Activated CD4-positive, CD25-positive, alpha-beta regulatory T cell treated with anti-CD3 and anti-CD28 coated beads, Interleukin-2, amount 50 U/mL, for 24 hours (primary cell): ENCODE results near the gene MYO1C.
"Not testable (repeated sequence)": the region's sequence is repeated elsewhere in the genome, so short reads cannot be mapped to it uniquely, and the experiment has no call there.

Experiments
- ATAC-seq, 2 donors: fragments of 150-1000 bp; cut with Tn5 transposase; one replicate each; pipeline ENCODE4 v1.10.0; 2021; ENCODE audit warnings: mild to moderate bottlenecking in 1 of 2, moderate library complexity in 1 of 2

Gene MYO1C

DNA sequence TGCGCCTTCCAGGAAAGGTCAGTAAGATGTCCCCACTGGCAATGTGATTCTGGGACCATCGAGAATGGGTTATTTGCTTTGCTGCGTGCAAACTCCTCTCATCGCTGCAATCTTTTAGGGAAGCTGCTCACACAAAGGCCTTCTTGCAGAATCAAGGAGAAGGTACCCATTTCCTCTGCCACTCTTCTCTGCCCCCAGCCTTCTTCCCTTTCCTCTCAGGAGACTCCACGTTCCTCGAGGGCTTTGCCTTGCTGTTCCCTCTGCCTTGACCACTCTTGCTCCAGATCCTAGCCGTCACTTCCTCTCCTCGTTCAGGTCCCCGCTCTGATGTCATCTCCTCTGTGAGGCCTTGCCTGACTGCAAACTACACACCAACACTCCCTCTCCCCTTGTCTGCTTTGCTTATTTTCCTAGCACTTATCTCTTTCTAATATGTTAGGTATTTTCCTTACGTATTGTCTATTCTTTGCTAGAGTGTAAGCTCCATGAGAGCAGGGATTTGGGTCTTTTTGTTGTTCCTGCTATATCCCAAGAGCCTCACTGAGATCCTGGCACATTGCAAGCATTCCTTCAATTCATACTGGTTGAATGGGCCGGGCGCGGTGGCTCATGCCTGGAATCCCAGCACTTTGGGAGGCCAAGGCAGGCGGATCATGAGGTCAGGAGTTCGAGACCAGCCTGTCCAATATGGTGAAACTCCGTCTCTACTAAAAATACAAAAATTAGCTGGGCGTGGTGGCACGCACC is 31.1 kb downstream of the MYO1C start:
- no peak for ATAC-seq

DNA sequence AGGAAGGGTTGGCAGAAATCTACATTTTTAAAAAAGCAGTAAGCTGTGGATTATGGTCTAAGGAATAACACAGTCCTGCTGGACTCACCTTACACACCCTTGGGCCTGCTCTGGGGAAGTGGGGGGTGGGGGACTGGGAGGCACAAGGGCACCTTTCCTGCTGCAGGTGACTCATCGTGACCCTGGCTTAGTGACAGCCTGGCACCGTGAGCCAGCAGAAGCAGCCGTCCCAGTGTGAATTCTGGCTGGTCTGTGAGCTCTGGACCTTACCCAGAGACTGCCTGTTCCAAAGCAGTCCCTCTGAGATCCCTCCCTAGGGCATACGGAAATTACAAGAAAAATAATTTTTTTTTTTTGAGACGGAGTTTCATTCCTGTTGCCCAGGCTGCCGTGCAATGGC is 32.3 kb downstream of the MYO1C start:
- no peak for ATAC-seq

DNA sequence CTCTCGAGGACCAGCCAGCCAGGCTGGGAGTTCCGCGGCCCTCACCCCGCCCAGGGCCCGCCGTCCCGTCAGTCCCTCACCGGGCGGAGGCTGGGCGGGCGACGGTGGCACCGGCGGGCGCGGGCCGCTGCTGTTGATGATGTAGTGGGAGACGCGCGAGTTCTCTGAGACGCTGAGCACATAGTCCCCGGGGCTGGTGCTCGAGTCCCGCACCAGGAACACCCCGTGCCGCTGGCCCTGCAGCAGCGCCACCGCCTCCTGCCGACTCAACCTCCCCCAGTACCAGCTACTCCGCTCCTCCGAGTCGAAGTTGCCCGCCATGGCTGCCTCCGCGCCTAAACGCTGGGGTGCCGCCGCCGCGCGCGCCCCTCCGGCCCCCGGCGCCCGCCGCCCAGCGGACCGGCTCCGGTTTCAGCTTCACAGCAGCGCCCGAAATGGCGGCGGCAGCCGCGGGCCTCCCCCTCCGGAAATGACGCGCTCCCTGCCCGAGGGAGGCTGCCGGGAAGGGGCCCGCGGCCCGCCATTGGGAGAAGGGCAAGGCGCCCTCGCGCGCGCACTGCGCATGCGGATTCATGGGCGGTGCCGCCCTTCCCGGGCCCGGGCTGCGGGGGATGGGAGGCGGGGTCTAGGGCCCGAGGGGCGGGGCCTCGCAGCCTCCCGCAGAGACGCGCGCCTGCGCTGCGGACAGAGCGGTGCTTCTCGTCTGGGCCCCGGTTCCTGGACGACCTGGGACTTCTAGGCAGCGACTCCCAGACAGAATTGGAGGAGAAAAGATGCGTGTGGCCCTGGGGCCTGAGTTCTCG is 36.5 kb downstream of the MYO1C start, which contains the start of gene CRK:
TSS of gene CRK (minus strand) at position 436 of the 803 bp plus-strand sequence. CDS start at position 321, 115 bp downstream.
- peak; percentile 91 to 95 for ATAC-seq

DNA sequence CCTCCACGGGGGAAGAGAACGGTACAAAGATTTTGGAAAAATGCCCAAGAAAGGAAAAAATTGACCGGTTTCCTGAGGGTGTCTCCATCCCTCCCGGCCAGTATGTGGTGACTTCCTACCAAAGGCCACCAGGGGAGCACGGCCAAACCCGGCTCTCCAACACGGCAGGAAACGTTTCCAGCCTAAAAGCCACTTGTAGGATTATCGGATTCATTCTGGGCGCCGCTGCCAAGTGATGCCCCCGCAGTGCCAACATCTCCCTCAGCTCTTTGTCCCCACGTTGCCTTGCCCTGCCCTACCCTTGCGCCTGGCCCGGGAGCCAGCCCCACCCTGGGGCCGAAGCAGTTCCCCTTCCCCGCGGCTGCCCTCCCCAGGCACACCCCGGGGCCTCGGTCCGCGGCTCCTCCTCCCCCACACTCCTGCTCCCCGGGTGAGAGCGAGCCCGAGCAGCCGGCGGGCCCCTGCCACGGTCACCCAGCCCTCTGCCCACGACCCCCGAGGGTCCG is 37.1 kb downstream of the MYO1C start:
- ATAC-seq: peak; percentile 12 to 18

DNA sequence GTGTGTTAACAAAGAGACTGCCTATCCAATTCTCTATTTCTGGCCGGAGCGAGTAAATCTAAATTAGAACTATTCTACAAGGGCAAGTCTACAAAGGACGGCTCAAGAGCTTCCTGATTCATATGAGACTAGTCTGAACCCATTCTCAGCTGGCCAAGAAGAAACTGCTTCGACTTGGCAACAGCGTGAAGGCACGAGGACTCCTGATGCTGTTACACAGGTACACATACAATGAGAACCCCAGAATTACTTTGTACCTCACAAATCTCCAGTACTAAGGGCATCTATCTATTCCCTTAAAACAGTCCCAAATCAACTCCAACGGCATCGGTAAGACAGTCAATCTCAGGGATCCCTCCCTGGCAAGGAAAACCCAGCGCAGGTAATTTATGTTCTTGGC is 37.9 kb downstream of the MYO1C start:
- no peak for ATAC-seq

DNA sequence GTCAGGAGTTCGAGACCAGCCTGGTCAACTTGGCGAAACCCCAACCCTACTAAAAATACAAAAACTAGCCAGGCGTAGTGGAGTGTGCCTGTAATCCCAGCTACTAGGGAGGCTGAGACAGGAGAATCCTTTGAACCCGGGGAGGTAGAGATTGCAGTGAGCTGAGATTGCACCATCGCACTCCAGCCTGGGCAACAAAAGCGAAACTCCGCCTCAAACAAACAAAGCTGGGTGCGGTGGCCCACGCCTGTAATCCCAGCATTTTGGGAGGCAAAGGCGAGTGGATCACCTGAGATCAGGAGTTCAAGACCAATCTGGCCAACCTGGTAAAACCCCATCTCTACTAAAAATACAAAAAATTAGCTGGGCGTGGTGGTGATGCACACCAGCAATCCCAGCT is 38.8 kb downstream of the MYO1C start:
- ATAC-seq: not testable (repeated sequence)

- no peak for ATAC-seq
Measured at GRCh38 chr17:1452836-1453235, 39.6 kb downstream of the MYO1C start.

GRCh38 chr17:1450261-1450660 is 42.2 kb downstream of the MYO1C start:
- ATAC-seq: not testable (repeated sequence)

- no peak for ATAC-seq
Measured at GRCh38 chr17:1449412-1449967, 43.0 kb downstream of the MYO1C start.

DNA sequence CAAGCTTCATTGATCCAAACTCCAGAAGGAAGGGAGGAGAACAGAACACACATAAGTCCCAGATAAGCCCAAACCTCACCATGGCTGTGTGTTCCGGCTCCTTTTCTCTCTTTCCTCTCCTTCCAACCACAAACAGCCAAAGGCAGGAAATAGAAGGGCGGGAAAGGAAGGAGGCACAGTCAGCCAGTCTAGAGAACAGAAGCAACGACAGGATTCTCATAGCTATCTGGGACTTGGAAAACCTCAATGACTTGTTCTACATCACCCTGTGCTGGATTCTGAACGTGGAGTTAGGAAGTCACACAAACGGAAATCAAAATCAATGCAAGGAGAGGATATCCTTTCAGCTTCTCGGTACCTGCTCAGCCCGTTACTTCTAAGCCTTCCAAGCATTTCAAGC is 45.4 kb downstream of the MYO1C start:
- ATAC-seq: no peak

- ATAC-seq: no peak
Measured at GRCh38 chr17:1446201-1446600, 46.3 kb downstream of the MYO1C start.

GRCh38 chr17:1445695-1446094 is 46.8 kb downstream of the MYO1C start:
- not testable (repeated sequence) for ATAC-seq

DNA sequence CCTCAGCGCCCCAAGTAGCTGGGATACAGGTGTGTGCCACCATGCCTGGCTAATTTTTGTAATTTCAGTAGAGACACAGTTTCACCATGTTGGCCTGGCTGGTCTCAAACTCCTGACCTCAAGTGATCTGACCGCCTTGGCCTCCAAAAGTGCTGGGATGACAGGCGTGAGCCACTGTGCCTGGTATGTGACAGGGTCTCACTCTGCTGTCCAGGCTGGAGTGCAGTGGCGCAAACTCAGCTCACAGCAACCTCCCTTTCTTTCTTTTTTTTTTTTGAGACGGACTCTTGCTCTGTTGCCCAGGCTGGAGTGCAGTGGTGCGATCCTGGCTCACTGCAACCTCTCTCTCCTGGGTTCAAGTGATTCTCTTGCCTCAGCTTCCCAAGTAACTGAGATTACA is 49.8 kb downstream of the MYO1C start:
- not testable (repeated sequence) for ATAC-seq

DNA sequence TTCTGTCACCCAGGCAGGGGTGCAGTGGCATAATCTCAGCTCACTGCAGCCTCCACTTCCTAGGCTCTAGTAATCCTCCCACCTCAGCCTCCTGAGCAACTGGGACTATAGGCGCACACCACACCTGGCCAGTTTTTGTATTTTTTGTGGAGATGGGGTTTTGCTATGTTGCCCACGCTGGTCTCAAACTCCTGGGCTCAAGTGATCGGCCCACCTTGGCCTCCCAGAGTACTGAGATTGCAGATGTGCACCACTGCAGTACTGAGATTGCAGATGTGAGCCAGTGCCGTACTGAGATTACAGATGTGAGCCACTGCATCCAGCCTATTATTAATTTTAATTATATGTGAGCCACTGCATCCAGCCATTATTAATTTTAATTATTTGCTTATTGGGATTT is 50.3 kb downstream of the MYO1C start:
- no peak for ATAC-seq

DNA sequence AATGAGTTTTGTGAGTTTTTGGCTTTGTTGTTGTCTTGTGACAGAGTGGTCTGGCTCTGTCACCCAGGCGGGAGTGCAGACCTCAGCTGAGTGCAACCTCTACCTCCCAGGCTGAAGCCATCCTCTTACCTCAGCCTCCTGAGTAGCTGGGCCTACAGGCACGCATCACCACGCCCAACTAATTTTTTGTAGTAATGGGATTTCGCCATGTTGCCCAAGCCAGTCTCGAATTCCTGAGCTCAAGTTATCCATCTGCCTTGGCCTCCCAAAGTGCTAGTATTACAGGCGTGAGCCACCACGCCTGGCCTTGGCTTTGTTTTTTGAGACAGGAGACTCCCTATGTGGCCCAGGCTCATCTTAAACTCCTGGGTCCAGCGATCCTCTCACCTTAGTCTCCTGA is 51.6 kb downstream of the MYO1C start:
- ATAC-seq: no peak

- no peak for ATAC-seq
Measured at GRCh38 chr17:1438593-1439083, 53.8 kb downstream of the MYO1C start.

DNA sequence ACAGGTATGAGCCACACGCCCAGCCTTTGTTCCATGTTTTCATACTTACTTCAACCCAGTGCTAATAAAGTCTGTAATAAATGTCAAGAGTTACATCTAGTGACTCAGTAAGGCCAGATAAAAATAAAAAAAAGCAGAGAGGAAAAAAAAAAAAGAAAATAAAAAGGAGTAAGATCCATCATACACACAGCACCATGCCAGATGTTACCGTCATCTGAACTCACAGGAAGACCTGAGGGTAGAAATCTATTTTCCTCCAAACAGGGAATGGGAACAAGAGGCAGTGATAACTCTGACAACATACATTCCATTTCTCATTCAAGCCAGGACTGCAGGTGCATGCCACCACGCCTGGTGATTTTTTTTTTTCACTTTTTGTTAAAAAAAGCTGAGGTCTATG is 57.2 kb downstream of the MYO1C start:
- no peak for ATAC-seq

GRCh38 chr17:1434150-1434549 is 58.3 kb downstream of the MYO1C start:
- no peak for ATAC-seq

DNA sequence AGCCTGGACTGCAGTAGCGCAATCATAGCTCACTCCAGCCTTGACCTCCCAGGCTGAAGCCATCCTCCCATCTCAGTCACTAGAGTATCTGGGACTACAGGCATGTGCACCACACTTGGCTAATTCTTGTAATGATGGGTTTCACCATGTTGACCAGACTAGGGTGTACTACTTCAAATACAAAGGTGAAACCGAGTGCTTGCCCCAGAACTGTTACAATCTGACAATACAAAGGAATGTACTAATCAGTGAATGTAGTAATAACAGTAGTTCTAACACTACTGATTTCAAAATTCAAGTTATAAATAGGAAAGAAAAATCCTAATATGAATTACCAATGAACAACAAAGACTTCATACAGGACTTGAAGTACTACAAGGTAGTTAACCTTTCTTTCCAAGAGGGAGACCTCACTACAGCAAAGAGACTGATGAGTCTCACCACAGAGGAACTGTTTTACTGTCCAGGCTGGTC is 60.8 kb downstream of the MYO1C start:
- peak; percentile 89 to 93 for ATAC-seq

GRCh38 chr17:1423456-1424135 is 68.9 kb downstream of the MYO1C start:
- ATAC-seq: no peak

GRCh38 chr17:1422885-1423284 is 69.6 kb downstream of the MYO1C start:
- ATAC-seq: peak; percentile 53

- ATAC-seq: no peak
Measured at GRCh38 chr17:1421470-1421869, 71.0 kb downstream of the MYO1C start.

DNA sequence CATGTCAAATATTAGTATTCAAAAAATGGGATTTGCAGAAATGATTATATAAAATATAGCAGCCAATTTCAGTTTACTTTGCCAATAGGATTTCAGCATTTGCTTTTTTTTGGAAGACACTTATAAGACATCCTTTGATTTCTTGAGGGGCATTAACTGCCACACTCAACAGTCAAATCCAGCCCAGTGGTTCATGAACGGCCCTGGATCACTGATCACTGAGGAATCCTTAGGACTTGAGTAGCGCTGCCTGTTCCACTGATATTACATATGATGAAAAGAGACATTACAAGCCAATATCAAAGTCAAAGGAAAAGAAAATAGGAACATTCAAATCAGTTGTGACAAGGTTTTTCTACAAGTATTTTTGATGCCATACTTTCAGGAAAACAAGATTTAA is 71.5 kb downstream of the MYO1C start:
- ATAC-seq: no peak
